ENCODE results near the gene ZSWIM7.

DNA sequence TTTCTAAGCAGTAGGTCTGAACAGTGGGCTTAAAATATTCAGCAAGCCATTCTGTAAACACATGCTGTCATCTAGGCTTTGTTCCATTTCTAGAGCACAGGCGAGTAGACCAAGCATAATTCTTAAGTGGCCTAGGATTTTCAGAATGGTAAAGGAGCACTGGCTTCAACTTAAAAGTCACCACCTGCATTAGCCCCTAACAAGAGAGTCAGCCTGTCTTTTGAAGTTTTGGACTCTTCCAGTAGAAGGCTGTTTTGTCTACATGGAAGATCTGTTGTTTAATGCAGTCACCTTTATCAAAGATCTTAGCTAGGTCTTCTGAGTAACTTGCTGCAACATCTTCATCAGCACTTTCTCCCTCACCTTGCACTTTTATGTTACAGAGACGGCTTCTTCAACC lies 36.8 kb upstream of the ZSWIM7 start:
- TF ChIP-seq, protein P1, sequence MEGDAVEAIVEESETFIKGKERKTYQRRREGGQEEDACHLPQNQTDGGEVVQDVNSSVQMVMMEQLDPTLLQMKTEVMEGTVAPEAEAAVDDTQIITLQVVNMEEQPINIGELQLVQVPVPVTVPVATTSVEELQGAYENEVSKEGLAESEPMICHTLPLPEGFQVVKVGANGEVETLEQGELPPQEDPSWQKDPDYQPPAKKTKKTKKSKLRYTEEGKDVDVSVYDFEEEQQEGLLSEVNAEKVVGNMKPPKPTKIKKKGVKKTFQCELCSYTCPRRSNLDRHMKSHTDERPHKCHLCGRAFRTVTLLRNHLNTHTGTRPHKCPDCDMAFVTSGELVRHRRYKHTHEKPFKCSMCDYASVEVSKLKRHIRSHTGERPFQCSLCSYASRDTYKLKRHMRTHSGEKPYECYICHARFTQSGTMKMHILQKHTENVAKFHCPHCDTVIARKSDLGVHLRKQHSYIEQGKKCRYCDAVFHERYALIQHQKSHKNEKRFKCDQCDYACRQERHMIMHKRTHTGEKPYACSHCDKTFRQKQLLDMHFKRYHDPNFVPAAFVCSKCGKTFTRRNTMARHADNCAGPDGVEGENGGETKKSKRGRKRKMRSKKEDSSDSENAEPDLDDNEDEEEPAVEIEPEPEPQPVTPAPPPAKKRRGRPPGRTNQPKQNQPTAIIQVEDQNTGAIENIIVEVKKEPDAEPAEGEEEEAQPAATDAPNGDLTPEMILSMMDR (IDR thresholded peaks at IDR 0.05) = no peak
- TF ChIP-seq POLR2AphosphoS5 (IDR thresholded peaks at IDR 0.05) = no peak
- no peak for TF ChIP-seq POLR2A (IDR thresholded peaks at IDR 0.05)

Measured in upper lobe of left lung (tissue), 4 donors.